ENCODE measurements around the gene GEMIN7.
A peak's percentile ranks its signal among the peaks of the same experiment; 100 is the strongest.

GEMIN7 gene

GRCh38 chr19:45090034-45090433 is 11.0 kb downstream of the GEMIN7 start:
- DNase-seq (ENCODE audit: low read depth), result no peak

GRCh38 chr19:45090606-45091005 is 11.5 kb downstream of the GEMIN7 start:
- no peak for DNase-seq (ENCODE audit: low read depth)

- DNase-seq (ENCODE audit: low read depth), result peak; percentile 91
These were observed 12.2 kb downstream of the GEMIN7 start for GRCh38 chr19:45091031-45091923.

GRCh38 chr19:45092747-45093678 is 14.0 kb downstream of the GEMIN7 start, which contains the start of gene PPP1R37:
PPP1R37 (plus strand) TSS chr19:45093179; CDS start chr19:45093326, 147 bp downstream.
- DNase-seq (ENCODE audit: low read depth), result peak; percentile 89

GRCh38 chr19:45094137-45094536 is 15.1 kb downstream of the GEMIN7 start:
- no peak for DNase-seq (ENCODE audit: low read depth)

GRCh38 chr19:45094707-45095106 is 15.6 kb downstream of the GEMIN7 start:
- DNase-seq (ENCODE audit: low read depth), result no peak

- DNase-seq (ENCODE audit: low read depth), result no peak
These were observed 16.7 kb downstream of the GEMIN7 start for GRCh38 chr19:45095496-45096413.

- no peak for DNase-seq (ENCODE audit: low read depth)
These were observed 17.6 kb downstream of the GEMIN7 start for GRCh38 chr19:45096700-45097099.

- no peak for DNase-seq (ENCODE audit: low read depth)
These were observed 18.4 kb downstream of the GEMIN7 start for GRCh38 chr19:45097450-45097775.

GRCh38 chr19:45097776-45098520 is 18.9 kb downstream of the GEMIN7 start:
- no peak for DNase-seq (ENCODE audit: low read depth)

- no peak for DNase-seq (ENCODE audit: low read depth)
These were observed 19.7 kb downstream of the GEMIN7 start for GRCh38 chr19:45098521-45099466.

- no peak for DNase-seq (ENCODE audit: low read depth)
These were observed 20.6 kb downstream of the GEMIN7 start for GRCh38 chr19:45099467-45100191.

GRCh38 chr19:45100201-45100600 is 21.1 kb downstream of the GEMIN7 start:
- no peak for DNase-seq (ENCODE audit: low read depth)

- DNase-seq (ENCODE audit: low read depth), result no peak
These were observed 21.8 kb downstream of the GEMIN7 start for GRCh38 chr19:45100846-45101252.

- no peak for DNase-seq (ENCODE audit: low read depth)
These were observed 22.7 kb downstream of the GEMIN7 start for GRCh38 chr19:45101806-45102205.

- no peak for DNase-seq (ENCODE audit: low read depth)
These were observed 23.4 kb downstream of the GEMIN7 start for GRCh38 chr19:45102481-45102880.

GRCh38 chr19:45103156-45103507 is 24.1 kb downstream of the GEMIN7 start:
- no peak for DNase-seq (ENCODE audit: low read depth)

- no peak for DNase-seq (ENCODE audit: low read depth)
These were observed 24.7 kb downstream of the GEMIN7 start for GRCh38 chr19:45103508-45104319.

Measured in CMK (cell line).